G401.6 (cell line): ENCODE data around the gene PDE1C.

ENCODE experiments used
- FAIRE-seq: peaks from 2 replicates; lab custom pipeline; 2012; peaks lifted over from hg19 to GRCh38; lab: Jason Lieb, UNC

Gene PDE1C

DNA sequence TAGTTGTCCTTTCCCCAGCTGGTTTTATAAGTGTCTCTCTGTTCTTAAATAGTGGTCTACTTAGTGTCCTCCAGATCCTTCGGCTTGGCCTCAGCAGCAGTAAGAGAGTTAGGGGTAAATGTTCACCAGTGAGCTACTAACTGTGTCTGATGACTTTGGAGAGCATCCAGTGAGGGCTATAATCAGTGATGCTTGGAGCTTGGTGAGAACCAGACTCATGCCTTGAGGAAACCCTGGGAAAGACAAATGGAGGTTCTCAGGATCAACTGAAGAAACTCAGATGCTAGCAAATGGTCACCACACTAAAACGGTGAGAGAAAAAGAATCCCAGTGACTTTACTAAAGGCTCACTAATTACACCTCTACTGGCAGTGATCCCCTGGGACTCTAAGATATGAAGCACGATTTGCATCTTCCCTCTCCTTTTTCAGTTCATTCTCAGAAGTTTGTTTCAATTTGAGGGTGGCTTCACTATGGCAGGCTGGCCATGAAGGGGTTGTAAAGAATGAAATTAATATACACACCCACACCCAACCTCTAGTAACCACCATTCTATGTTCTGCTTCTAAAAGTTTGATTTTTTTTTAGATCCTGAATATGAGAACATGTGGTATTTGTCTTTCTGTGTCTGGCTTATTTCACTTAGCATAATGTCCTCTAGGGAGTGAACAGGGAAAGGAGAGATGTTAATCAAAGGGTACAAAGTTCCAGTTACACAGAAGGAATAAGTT lies 177.9 kb downstream of the PDE1C start:
- FAIRE-seq, result no peak

DNA sequence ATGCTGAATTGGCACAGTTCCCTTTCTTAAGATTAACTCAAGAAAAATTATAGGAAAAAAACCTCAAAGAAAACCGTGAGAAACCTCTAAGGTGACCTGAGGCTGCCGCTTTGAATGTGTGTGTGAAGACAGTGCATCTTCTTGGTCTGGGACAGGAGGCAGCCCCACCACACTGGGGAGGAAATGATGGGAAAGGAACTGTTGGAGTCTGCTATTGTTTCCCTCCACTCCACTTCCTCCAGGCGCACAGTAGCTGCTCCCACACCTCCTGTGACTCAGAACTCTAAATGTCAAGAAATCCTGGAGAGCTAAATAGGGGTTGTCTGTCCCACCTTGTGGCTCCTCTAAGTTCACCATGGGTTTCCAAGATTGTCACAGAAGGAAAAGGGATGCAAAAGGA lies 179.4 kb downstream of the PDE1C start:
- FAIRE-seq, result no peak

DNA sequence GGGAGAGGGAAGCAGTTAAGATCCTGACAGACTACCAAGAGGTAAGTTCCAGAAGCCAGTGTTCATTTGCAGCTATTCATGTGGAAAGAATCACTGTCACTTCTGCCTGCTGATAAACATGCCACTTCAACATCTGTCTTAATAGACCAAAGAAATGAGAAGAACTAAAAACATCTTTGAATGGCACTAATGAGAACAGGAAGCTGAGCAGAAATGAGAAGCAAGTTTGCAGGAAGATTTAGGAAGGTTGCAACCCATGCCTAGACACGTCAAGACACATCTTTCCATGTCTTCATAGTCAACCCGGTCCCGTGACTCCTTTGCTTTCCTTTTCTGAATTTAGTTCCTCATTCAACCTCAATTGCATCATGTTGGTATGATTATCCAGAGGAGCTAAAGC lies 180.0 kb downstream of the PDE1C start:
- no peak for FAIRE-seq

DNA sequence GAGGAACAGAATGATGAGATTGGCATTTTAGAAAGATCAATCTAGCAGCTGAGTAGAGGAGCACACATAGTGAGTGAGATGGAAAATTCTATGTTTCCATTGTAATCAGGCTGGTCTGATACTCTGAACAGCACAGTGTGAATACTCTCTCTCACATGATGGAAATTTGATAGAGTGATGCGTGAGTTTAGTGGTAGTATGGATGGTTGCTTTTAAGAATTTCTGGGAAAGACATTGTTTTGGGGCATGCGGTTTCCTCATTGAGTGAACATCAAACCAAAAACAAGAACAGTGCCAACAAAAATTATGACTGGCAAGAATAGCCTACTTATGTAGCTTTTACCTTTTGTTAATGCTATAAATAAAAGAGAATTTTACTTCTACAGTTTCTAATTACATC lies 183.2 kb downstream of the PDE1C start:
- FAIRE-seq, result no peak

DNA sequence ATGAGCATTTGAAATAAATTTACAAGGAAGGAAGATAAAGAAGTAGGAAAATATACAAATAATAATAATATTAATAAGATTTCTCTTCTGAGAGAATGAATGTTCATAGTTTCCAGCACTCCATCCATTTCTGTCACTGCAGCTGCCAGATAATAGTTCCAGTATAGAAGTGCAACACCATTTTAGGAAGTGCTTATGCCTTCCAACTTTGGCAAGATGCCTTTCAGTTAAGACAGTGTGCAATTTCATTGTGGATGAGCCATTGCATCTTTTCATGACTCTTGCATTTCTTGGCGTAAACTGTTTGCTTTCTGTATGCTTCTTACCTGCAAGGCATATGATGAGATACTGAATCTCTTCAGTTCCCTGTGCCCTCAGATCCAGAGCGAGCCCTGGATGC lies 185.0 kb downstream of the PDE1C start:
- FAIRE-seq, result no peak

DNA sequence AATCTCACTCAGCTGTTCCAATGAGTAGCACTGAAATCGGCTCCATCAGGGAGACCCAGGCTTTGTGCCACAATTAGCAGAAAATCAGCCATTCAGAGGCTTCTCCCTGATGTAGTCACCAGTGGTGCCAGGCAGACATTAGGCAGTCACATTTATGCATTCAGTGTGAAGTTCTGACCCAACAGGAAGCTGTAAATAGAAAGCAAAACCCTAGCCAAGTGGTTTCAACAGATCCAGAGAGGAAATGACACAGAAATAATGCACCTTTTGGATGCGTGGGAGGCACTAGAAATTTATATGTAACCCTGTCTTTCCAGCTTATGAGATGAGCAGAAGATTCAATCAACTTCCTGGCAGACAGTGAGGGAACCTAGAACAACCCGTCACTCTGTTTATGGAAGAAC lies 186.4 kb downstream of the PDE1C start:
- no peak for FAIRE-seq

DNA sequence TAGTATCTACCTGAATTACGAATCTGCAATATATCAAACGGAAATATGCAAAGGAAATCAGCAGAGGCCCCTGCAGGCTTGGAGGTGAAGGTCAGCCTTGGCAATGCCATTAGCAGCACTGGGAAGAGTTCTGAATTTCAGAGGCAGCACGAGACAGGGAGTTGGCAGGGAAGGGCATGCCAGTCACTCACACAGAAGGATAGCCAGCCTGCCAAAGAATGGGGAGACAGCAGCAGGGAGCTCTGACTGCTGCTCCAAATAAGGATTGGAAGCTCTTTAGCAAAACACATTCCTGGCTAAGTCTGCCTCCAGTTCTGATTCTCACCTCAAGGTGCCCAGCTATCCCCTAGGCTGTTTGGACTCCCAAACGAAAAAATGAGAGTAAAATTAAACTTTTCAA lies 188.0 kb downstream of the PDE1C start:
- no peak for FAIRE-seq

DNA sequence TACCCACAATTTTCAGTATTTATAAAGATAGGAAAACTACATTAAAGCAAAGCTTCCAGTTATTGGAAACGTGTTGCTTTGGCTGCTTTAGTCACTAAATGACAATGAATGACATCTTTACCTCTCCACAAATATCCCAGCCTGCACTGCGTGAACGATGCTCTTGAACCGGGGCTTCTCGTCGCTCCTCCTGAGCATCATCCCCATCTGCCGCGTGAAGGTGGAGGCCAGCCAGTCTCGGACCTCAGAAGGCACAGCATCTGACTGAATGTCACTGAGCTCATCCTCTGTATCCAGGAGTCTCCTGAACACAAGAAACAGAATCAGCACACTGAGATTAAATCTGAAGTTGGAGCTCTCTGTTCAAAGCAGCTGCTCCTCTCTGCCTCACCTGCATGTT lies 191.3 kb downstream of the PDE1C start:
- FAIRE-seq, result no peak

DNA sequence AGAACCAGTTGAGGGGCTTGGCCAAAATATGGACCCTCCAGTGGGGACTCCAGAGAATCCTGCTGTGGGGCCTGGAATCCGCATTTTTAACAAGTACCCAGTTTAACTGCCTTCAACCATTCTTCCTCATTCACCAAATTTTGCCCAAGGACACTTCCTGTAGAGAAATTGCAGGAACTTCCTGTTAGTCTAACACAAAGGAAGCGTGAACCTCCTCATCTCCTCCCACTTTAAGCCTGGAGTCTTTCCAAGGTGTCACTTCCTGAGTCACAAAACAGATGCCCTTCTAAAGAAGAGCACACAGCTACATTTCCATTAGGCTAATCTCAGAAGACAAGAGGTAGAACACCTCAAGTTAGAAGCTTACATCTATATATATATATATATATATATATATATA lies 194.8 kb downstream of the PDE1C start:
- FAIRE-seq, result no peak

DNA sequence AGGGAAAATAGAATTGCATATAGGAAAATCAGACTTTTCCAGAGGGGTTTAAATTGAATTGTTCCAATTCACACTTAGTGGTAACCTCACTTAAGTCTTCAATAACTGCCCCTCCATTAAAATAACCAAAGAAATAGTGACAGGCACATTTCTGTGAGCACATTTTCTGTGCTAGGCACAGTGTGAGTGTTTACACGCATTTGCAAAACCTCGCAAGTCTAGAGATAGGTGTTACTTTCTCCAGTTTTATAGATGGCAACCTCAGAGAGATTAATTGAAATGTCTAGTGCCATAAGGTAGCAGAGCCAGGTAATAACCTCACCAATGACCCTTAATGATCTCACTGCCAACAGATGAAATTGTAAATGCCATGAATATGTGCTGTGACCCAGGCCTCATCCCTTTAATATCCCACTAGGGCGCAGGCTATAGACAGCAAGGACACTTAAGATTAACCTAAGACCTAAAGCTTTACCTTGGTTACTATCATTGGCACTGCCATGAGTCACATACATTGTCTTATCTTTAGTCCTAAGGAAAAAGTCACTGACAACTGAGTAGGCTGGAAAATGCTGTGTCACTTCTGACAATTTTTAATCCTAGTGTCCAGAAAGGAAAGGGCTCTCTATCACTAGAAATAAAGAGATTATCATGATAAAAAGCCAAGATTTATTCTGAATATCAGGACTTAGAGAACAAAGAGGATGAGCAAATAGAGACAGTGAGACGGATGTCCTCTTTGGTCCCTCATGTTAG lies 195.4 kb downstream of the PDE1C start:
- no peak for FAIRE-seq

DNA sequence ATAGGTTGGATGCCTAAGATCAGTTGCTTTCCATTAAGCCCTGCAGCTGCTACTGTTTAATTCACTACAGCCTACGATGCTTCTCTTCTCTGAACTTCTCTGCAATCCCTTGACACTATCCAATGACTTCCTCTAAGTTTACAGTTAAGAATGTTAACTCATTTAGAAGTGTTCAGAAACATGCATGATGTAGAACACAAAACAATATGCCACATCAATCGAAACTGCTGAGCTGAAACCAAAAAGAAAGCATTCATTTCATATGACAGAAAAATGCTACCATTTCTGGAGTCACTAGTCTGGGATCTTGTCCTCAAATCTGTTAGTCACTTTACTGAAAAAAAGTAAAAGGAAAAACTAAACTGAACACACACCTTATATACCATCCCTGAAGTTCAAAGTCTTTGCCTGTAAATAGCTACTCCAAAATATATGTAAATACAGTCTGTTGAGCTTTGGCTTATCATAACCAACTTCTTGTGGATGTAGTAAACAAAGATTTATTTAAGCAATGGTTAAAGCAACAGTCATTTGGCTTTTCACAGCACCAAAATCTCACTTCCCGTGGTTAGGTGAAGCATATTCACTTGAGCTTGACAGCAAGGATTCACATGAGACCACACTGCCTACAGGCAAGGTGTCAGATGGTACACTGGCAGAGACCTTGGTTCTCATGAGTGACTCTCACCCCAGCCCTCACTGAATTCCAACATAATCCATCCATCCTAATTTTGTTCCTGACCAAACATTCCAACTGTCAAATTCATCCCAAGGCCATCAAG lies 196.2 kb downstream of the PDE1C start:
- FAIRE-seq, result no peak

DNA sequence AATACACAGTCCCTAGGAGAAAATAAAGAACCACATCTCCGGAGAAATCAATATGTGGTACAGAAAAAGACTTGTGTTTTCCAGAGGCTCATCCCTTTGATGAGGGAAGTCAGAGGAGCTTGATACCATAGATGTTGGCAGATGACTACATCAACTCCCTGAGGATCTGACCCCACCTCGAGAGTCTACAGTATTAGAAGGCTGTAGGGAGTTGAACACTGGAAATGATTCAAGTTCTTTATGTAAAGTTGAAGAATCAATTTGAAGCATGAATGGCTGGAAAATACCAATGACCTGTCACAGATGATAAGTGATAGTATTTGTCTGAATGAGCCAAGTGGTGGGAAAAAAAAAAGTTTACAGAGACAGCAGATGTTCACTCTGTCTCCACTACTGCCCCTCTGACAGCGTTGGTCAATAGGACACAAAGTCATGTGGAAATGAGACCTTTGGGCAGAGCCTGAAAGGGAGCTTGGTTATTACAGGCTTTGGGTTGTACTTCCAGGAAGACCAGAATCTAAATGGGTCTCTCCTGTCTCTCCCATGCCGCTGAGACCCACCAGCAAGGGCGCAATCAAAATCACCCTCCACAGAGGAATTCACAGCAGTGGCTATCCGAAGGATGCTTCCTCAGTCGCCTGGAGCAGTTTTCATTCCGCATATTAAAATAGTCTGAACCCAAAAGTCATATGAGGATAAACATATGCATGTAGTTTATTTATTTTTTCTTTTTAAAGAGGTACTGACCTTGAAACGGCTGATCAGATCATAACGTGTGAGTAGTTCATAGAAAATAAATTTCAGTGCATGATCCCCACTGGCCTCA lies 197.4 kb downstream of the PDE1C start:
- no peak for FAIRE-seq

DNA sequence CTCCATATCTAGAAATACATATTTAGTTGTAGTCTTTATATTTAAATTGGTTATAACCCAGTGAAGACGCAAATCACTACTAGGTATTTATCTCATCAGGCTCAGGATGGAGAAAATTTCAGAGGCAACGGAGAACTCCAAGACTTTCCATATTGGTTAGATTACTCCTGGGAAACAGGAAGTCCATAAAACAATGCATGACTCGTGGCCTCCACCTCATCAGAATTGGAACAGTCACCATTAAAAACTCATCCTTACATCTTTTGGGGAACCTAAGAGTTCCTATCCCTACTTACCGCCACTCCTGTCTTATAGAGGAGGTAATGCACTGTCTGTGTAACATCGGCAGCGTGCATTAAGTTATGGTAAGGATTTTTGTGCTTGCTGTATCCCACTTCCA lies 205.6 kb downstream of the PDE1C start:
- FAIRE-seq, result no peak

DNA sequence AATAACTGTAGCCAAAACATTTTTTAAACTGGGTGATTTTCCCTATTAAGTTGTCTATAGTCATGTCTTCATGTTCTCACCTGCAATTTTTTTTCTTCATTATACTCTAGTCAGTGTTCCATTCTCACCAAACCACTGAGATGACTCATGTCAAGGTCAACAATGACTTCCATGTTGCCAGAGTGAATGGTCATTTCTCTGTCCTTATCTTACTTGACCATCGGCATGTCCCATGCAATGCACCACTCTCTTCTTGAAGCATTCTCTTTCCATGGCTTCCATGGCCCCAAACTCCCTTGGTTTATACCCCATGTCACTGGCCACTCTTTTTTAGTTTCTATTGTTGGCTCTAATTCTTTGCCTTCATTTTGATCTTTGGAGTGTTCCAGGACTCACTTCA lies 209.3 kb downstream of the PDE1C start:
- no peak for FAIRE-seq

DNA sequence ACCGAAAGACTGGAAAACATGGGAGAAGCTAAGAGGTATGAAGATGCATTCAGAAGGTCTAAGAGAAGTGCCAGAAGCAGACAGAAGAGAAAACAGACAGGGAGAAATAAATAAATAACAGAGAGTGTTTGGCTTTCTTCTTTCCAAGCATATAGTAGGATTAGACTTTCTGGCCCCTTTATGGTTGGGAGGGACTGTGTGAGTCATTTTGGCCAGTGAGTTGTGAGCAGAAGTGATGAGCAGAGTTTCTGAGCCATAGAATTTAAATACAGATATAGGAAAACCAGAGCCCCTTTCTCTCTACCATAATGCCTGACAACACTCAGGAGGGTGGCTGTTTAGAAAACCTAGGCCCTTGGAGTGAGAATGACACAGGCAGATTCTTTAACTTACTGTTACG lies 212.2 kb downstream of the PDE1C start:
- no peak for FAIRE-seq

DNA sequence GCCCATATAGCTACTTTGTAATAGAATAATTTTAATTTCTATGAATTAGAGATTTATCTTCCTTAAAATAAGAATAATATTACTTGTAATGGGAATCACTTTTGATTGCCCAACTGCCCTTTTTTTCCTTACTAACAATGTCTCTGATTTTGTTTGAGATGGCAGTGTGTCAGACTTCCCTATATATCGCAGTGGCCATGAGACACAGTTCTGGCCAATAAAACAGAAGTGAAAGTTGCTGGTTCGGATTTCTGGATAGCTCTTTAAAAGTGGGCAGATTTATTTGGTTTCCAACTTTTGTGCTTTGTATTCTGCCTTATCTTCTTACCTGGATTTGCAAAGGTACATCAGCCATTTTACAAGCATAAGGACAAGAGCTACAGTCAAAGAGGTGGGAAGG lies 213.0 kb downstream of the PDE1C start:
- FAIRE-seq, result no peak

DNA sequence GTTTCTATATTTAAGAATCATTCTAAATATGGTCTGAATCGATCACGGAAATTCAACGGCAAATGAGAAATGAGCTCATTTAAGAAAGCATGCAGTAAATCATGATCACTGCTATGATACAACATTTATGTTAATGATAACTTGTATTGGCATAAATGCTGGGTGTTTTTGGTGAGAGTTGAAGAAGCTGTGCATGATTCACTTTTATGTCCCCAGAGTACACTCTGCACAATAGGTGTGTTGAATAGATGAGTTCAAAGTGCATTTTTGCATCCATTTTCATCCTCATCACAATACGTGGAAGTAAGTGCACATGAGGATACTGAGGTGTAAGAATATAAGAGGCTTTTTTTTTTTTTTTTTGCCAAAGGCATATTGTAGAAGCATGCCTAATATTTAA lies 213.9 kb downstream of the PDE1C start:
- no peak for FAIRE-seq

DNA sequence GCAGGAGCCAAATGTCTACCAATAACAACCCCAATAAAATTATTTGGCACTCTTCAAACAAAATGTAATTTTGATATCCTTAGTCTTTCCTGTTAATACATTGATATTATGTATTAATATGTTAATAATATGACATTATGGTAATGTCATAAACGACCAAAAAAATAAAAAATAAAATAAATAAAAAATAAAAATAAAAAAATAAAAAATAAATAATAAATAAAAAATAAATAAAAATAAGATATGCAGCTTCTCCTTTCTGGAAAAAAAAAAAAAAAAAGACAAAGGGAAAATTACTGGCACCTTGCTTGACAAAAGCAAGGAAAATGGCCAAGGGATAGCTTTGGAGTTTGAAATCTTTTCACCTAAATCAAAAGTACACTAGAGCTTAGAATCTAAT lies 214.7 kb downstream of the PDE1C start:
- FAIRE-seq, result peak; percentile 85

DNA sequence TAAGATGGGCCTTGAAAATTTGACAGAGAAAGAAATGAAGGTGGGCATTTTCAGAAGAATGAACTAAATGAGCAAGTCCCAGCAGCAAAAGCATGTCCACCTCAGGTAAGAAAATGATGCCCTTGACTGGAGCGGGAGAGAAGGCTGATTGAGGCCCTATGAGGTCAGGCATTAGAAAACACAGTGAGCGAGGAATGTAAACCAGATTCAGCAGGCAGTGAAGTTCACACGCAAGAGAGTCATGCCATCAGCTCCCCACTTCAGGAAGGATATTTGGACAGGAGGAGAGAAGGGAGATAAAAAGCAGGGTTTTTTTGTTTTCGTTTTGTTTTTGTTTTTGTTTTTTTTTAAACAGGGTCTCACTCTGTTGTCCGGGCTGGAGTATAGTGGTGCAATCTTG lies 216.8 kb downstream of the PDE1C start:
- no peak for FAIRE-seq

DNA sequence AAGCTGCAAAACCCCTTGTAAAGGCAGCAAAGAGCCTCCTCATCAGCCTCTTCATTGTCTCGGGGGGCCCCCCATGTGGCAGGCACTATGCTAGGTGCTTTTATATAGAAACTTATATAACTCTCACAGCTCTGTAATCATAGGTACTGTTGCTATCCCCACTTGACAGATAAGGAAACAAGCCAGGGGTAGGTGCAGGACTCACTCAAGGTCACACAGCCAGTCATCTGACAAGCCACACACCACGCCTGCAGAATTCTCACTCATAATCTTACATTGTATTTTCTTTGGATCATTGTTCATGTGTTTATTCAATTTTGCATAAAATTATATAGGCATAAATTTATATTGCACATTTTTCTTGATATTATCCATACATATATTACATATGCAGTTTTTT lies 217.7 kb downstream of the PDE1C start:
- FAIRE-seq, result no peak

DNA sequence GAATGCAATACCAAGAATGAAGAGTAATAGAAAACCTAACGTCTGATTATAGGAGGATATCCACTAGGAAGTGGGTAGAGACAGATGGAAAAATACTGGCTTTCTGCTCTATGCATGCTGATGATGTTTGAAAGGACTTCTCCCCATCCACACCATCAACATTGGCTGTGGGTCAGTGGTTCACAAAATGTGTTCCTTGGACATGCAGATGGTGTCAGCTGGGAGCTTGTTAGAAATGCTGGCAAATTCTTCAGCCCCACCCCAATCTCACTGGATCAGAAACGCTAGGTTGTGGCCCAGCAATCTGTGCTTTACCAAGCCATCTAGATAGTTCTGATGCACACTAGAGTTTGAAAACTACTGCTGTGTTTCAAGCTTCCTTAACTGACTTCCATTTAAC lies 219.1 kb downstream of the PDE1C start:
- no peak for FAIRE-seq

DNA sequence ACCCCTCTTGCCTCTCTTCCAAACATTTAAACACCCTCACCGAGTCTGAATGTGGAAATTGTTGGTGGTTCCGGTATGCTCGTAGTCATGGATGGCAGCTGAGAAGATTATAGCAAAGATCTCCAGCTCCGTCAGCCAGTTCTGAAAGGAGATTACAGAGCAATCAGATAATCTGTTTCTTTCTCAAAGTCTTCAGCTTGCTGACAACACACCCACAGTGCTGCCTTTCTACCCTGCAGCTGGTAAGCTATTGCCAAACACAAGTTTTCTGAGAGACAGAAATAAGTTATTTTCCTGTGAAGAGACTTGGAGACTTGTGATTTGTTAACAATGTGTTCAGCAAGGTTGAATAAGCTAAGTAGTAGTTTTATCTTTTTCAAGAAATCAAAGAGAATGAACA lies 219.6 kb downstream of the PDE1C start:
- FAIRE-seq, result no peak

DNA sequence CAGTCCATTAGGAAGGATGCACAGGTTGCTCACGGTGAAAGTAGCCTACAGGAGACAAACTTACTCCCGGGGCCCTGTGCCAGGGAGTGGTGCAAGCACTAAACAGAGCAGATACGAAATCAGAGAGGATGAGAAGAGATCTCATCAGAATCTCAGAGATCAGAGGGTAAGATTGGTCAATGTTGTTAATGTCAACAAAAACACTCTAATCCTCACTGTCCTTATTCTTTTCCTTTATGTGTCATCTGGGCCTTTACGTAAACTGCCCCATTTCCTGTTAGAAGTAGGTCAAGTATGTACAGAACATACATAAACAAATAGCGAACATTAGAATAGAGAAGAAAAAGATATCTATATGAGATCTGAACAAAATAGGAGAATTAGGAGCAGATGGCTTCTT lies 220.1 kb downstream of the PDE1C start:
- no peak for FAIRE-seq
